Left renal cortex interstitium (tissue), 4 donors: ENCODE measurements around the gene SLC16A1. TPM values are rescaled to one million over a fixed set of nuclear protein-coding genes. Genes with fewer than 3 reads are reported as not detected.
"Not testable (repeated sequence)": the region's sequence is repeated elsewhere in the genome, so short reads cannot be mapped to it uniquely, and the experiment has no call there.

ENCODE experiments used
- DNase-seq, 4 donors: peaks; one replicate each; pipeline ENCODE4 v3.0.0-alpha.2; 2013; ENCODE audit warnings: low read depth in 4 of 4, low spot score in 2 of 4, missing footprints in 1 of 4
- polyA plus RNA-seq, 4 donors: library from polyadenylated mRNA; unstranded; fragments of 120-200 nt; gene quantifications; one replicate each; pipeline ENCODE4 v1.2.1, GENCODE V29; 2013; ENCODE audit not compliant: insufficient read length in 4 of 4

Gene SLC16A1
- polyA plus RNA-seq, 4 donors: 53.5 to 65.0 (median 54.1) TPM

DNA sequence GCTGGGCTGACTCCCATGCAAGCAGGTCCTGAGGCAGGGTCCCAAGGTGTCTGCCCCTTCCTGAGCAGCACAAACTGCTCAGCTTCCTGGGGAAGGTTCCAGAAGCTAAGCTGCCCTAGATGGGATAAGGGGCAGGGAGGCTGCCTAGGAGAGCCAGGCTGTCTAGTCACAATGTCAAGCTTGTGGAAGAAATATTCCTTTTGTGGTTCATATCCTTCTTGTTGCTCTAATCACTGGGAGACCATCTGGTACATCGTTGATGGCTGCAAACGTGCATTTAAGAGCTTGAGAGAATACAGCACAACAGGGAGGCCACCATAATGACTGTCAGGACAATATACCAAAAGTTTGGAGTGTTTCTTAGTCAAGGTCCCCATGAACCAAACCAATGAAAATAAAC, 67.4 kb downstream of the SLC16A1 start:
- DNase-seq: no peak

DNA sequence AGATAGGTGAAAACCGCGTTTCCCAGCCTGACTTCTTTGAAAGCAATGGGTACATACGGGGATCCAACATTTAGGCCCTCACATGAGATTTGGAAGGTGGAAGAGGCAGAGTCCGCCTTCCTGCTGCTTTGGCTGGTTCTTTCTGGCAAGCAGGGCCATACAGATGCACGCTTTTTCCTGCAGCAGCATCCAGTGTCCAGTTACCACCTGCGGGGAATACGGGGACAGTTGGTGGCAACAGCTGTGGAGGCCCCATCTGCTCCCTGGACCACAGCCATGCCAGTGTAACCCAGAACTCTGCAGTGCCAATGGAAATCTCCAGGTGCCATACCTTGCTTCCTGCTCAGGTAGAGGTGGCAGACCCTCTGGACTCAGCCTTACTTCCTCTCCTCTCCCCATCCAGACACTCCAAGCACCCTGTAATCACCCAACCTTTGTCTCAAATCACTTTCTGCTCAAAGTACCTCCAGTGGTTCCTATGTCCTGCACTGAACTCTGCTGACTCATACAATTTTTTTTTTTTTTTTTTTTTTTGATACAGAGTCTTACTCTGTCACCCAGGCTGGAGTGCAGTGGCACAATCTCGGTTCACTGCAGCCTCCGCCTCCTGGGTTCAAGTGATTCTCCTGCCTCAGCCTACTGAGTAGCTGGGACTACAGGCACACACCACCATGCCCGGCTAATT, 68.3 kb downstream of the SLC16A1 start:
- no peak for DNase-seq

- DNase-seq: not testable (repeated sequence)
Measured at GRCh38 chr1:112884996-112885395, 71.0 kb downstream of the SLC16A1 start.

DNA sequence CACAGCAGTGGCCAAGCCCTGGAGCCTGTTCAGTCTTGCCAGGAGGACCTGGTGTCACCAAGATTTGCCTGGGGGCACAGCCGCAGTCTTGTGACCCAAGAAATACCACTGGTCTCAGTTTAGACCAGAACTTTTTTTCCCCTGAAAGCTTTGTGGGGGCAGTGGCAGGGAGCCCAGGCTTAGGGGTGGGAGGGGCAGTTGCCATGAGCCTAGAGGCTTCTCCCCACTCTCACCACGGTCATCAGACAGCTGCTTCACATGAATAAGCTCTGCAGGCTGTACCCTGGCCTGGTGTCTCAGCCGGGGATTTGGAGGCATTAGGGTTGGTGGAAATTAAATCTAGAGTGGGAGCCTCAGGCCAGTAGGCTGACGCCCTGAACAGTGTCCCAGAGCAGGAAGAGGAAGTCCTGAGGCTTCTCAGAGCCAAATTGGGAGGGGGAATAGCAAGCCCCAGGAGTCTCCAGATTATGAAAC, 73.7 kb downstream of the SLC16A1 start:
- DNase-seq: no peak

DNA sequence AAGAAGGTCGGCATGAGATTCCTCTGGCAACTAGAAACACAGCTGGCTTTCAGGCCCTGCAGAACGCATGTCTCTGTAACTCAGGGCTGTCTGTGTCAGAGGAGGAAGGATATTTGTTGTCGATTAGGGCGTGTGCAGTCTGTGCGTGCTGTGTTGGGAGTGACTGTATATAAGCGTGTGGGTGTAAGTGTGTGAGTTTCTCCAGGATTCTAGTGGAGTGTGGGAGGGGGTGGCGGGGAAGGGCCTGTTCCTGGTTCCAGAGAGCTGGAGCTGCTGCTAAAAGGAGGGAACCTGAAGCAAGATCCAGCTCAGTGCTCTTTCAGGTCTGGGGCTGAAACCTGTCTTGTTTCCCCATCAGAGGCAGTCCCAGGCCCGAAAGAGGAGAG, 74.3 kb downstream of the SLC16A1 start:
- no peak for DNase-seq

DNA sequence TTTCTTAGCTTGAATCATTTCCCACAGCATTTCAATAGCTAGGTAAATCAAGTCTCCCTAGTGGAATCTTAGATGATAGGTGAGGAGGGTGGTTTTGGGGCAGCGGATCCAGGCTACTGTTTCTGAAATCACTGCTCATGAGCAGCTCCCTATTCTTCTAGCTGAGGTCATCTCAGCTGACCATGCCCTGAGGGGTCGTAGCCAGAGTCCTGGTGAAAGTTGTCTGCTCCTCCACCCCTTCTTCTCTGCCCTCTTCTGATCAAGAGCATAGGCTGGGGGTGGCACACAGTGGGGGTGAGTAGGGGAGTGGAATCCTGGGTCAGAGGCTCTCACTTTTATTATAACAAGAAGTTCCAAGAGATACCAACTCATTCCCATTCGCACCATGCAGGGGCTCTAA, 76.2 kb downstream of the SLC16A1 start:
- no peak for DNase-seq

- DNase-seq: no peak
Measured at GRCh38 chr1:112878321-112878720, 77.7 kb downstream of the SLC16A1 start.

- DNase-seq: no peak
Measured at GRCh38 chr1:112877750-112878149, 78.2 kb downstream of the SLC16A1 start.

DNA sequence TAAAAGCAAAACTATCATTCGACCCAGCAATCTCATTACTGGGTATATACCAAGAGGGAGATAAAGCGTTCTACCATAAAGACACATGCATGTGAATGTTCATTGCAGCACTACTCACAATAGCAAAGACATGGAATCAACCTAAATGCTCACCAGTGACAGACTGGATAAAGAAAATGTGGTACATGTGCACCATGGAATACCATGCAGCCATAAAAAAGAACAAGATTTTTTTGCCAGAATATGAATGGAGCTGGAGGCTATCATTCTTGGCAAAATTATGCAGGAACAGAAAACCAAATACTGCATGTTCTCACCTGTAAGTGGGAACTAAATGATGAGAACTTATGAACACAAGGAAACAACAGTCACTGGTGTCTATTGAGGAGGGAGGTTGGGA, 79.7 kb downstream of the SLC16A1 start:
- DNase-seq: no peak

DNA sequence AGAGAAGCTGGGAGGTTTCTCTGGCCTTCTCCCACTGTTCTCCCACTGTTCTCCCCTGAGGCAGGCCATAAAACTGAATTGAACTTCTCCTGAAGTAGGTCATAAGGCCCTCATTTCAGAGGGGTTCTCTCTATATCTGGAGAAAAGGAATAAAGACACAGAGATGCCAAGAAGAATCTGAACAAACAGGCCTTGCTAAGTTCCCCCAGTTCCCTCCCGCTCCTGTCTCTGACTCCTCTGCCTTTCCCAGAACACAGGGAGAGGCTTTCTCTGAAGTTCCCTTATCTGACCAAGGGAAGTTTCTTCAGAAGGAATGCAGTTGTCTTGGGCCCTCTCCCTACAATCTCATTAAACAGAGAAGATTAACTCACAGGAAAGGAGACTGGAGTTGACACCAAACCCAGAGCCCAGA, 83.4 kb downstream of the SLC16A1 start:
- no peak for DNase-seq

DNA sequence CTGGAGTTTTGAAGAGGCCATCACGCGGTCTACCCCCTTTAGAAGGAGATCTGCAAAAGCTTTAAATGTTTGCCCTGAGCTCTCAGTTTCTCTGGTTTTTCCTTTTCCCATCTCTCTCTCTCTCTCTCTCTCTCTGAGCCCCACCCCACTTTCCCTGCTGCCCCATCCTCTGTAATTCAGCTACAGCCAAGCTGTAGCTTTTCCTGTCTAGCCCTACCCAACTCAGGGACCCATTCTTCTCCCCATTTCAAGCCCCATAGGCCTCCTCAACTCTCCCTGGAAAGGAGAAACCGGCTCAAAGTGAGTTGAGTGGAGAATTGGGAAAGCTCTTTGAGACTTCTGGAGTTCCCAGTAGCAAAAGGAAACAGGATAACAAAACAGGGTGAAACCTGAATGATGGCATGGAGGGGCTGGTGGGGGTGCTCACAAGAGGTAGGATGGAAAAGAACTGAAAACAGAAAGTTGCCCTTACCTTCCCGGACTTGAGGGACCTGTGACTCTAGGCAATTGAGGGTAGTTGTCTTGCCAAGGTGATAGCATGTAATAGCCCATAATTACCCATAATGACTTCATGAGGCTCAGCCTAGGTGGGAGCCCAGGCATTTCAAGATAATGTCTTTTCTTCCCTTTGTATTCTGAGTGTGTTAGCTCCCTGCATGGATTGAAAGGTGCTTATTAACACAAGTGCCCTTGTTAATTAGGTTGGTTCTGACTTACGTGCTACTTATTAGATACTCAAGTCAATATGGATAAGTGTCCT, 84.9 kb downstream of the SLC16A1 start:
- no peak for DNase-seq

GRCh38 chr1:112869895-112870294, 86.1 kb downstream of the SLC16A1 start:
- no peak for DNase-seq

- DNase-seq: no peak
Measured at GRCh38 chr1:112868191-112868590, 87.8 kb downstream of the SLC16A1 start.

DNA sequence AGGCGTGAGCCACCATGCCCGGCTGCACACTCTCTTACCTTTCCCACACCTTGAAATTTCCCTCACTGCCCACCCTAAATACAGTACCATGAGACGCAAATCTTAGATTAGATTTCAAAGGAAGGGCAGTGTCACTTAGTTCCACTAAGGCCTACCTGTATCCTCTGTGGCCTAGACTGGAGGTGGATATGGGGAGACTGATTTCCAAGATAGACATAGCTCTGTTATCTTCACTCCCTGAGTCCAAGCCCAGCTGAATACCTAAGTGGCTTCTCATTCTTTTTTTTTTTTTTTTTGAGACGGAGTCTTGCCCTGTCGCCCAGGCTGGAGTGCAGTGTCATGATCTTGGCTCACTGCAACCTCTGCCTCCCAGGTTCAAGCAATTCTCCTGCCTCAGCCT, 89.0 kb downstream of the SLC16A1 start:
- no peak for DNase-seq

DNA sequence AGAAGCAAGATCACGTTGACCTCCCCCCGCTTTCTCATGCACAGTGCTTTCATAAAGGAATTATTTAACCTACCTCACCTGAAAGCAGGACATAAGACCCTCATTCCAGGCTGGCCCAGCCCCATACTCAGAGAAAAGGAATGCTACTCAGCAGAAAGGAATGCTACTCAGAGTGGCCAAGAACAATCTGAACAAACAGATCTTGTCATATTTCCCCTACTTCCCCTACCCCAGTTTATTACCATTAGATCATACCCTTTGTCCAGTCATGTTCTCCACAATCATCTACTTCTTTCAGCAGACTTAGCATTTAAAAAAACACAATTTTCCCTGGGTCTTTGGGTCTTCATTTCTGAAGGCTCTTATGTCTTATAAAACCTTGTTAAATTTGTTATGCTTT, 89.8 kb downstream of the SLC16A1 start:
- no peak for DNase-seq

- DNase-seq: no peak
Measured at GRCh38 chr1:112862753-112863426, 93.1 kb downstream of the SLC16A1 start.

Other genes starting within 250 kb of the SLC16A1 start
- gene RHOC, start 249.1 kb downstream of the SLC16A1 start, polyA plus RNA-seq: 100 to 1,000 TPM; 201 to 253 (median 223) TPM
- 1 to 10 TPM in 3 of 4 donors, under 1 TPM in 1; 0.96 to 1.8 (median 1.3) TPM for gene PPM1J, start 240.9 kb downstream of the SLC16A1 start, polyA plus RNA-seq
- 10 to 100 TPM; 13.9 to 24.2 (median 18.8) TPM for gene LRIG2, start 117.0 kb upstream of the SLC16A1 start, polyA plus RNA-seq